NCI-H2171 (cell line): Measurements from ENCODE around the gene MTMR2.

ENCODE experiments used
- DNase-seq: peaks from one replicate; lab custom pipeline; 2025; lab: John Stamatoyannopoulos, UW

MTMR2 gene

DNA sequence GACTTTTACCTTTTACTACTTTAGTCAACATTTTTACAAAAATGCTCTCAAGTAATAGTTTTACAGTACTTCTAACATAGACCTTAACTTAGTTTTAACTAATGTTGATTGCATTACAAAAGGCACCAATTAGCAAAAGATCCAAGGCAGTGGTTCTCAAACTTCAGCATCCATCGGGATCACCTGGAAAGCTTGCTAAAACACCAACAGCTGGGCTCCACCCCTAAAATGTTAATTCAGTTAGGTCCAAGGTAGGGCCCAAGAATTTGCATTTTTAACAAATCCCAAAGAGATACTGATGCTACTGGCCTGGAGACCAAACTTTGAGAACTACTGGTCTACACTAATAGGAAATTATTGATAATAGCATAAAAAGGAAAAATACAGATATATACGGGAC lies 5.9 kb downstream of the MTMR2 start:
- DNase-seq, result no peak

DNA sequence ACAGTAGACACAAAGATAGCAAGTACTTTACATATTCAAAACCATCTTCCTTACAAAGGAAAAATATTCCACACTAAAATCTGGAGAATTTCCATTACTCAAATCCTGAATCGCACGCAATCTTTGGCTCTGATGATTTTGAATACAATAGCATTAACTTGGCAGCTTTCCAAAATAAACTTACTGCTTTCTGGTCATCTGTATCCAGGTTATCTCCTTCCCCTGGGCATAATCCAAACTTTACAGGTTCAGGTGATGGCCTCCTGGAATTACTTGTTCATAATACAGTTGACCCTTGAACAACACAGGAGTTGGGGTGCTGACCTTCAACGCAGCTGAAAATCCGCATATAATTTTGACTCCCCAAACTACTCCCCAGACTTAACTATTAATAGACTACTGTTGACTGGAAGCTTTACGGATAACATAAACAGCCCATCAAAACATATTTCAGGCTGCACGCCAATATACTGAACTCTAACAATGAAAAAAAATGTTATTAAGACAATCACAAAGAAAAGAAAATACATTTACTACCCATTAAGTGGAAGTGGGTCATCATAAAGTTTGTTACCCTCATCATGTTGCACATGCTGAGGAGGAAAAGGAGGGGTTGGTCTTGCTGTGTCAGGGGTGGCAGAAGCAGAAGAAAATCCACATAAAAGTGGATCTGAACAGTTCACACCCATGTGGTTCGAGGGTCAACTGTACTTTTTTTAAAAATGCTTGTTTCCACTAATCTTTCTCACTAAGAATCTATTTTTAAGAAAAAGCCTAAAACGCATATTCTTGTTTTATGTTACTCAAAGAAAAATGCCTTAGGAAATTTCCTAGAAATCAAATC lies 6.5 kb downstream of the MTMR2 start:
- DNase-seq, result no peak

DNA sequence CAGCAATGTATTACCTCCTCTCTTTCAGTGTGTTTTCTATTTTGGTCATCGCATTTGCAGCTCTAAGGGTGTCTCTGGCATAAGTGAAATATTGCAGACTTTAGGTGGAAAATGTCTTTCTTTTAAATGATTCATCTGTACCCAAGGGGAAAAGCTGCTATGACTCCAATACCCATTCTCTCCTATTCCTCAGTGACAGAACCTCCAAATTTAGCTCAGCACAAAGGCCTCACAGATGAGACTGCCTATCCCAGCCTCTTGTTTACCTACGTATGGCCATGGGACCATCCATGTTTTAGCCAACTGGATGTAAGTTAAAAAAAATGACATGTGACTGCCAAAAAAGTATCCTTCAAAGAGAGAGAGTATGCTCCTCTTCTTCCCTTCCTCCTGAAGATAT lies 7.9 kb downstream of the MTMR2 start:
- no peak for DNase-seq

DNA sequence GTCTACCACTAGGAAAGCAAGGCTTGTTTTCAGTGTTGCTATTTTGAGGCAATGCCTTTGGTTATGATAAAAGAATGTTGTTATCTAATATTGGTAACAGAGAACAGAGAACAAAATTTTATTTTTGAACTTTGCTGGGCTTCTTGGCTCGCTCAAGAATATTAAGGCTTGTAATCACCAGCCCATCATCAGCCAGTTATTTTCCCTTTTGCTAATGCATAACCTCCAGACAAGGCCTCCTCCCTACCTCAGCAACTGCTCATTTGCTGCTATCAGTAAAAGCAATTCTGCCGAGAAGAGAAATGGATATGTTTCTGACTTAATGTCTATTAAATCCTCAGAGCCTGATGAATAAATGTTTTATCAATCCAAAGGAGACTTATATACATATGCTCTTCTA lies 8.9 kb downstream of the MTMR2 start:
- DNase-seq, result no peak

DNA sequence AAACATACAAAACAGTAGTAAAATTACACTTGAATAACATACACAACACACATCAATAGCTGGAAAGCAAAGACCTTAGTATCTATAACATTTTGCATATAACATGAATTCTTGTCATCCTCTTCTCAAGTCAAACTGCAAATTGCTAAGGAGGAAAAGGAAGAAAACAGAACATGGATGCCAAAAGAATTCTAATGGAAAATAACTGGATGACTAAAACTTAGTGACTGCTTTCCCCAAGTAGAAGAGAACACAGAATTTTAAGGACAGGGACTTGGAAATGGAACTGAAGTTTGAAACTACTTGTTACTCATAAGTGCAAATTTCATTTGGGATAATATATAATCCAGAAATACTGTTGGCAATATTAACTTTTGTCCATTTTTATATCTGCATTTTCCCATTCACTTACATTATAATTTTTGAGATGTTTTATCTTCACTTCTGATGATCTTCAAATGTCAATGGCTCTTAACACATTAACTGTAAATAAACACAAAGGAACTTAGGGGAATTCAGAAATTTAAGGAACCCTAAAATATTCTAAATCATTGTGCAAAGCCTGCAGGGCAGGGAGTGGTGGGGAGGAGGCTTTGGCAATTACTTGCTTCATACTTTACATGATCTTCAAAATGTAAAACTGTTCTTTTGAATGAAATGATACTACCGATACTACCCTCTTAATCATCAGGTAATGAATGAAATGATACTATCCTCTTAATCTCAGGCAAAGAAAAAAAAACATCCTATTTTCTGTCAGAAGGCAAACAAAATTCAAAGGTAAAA lies 9.9 kb downstream of the MTMR2 start:
- DNase-seq, result no peak

DNA sequence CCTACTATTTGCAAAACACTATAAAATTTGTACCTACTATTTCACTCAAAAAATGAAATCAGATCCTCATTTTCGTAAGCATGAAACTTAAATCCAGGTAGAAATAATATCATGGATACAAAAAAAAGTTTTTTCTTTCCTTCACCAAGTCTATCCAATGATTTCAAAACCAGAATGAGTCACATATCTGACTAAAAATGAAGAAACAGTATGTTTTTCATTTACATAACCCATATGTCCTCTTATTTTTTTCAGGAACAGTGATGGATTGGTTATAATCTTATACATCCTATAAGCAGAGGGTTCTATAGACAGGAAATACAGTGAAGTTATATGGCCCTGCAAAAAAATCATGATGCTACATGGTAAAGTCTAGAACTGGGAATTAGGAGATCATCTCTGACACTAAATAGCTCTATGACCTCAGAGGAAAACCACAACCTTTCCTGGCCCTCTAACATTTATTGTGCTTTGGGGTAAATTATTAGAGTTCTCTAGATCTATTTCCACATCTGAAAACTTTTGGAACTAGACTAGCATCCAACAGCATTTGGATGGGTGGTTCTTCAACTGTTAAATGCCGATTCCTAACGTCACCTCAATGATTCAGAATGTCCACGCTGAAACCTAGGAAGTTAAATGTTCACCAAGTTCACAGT lies 10.9 kb downstream of the MTMR2 start:
- DNase-seq, result no peak

DNA sequence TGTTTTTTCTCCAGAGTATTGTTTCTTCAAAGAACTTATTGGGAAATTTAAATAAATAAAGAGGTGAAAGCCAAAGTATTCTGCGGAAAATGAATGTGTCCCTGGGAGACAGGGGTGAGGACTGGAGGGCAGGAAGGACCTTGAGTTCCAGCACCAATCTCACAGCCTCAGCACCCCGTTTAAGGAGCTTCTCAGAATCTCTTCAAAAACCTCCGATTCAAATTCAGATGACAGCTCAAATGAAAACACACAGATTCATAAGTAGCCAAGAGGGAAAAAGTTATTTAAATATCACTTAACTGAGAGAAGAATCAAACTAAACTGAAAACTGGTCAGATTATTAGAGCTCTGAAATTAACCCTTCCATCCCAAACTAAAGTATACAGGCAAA lies 12.5 kb downstream of the MTMR2 start:
- DNase-seq, result no peak

DNA sequence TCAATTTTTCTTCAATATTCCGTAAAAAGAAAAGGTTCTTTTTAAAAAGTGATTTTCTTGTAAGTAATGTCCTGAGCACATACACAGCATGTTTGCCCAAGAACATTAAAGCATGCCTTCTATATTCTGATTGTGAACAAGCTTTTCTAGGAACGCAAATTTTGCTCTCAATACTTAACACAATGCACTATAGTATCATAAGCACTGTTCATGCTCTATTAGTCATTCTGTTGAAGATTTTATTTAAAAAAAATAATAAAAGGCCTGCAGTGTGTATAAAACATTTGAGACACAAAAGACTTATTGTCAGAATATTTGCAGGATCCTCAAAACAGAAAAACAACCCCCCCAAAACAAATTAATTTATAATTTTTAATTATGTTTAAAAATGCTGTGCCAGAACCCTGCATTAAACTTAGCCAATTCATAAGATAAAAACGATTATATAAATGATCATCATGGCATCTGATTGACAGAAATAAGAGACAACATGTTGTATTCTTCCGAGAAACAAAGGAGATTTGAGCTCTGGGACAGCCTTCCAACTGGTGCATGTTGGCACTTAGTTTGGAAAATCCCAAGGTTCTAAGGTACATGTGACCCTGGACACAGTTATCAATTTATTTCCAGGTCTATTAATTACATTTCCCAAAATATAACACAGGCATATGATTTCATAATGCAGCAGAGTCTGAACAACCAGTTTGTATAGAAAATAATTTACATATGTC lies 13.1 kb downstream of the MTMR2 start:
- no peak for DNase-seq

DNA sequence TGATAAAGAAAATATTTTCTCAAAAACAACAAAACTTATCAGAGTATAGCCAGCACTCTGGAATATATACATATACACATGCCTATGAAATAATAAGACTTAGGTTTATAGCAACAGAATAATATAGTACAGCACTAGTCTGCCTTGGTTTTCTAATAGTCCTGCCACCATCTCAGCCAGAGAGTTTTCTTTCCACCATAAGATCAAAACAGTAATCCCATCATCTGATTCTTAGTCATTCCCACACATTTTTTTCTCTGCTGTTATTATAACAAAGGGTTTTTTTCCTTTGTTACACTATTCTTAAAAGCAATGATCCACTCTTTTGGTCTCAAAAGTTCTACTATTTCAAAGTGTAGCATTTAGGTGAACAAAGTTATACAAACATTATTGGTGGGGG lies 15.1 kb downstream of the MTMR2 start:
- no peak for DNase-seq

DNA sequence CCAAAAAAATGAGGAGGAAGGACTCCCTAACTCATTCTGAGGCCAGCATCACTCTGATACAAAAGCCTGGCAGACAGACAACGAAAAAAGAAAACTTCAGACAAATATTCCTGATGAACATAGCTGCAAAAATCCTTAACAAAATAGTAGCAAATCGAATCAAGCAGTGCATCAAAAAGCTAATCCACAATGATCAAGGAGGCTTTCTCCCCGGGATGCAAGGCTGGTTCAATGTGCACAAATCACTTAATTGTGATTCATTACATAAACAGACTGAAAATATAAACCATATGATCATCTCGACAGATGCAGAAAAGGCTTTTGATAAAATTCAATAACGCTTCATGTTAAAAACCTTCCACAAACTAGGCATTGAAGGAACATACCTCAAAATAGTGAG lies 16.4 kb downstream of the MTMR2 start:
- no peak for DNase-seq

DNA sequence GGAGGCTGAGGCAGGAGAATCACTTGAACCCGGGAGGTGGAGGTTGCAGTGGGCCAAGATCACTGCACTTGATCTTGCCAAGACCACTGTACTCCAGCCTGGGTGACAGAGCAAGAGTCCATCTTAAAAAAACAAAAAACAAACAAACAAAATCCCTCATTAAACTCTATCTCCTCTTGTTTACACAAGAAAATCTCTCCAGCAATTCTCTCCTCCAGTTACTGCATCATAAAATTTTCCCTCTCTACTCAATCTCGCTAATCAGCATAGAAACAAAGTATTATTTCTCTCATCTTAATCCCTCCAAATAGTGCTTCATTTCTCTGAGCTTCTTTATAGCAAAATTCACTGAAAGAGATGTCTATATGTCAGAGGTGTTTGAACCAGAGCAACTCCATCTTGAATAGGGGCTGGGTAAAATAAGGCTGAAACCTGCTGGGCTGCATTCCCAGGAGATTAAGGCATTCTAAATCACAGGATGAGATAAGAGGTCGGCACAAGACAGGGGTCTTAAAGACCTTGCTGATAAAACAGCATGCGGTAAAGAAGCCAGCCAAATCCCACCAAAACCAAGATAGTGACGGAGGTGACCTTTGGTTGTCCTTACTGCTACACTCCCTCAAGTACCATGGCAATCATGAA lies 19.8 kb downstream of the MTMR2 start:
- DNase-seq, result no peak

DNA sequence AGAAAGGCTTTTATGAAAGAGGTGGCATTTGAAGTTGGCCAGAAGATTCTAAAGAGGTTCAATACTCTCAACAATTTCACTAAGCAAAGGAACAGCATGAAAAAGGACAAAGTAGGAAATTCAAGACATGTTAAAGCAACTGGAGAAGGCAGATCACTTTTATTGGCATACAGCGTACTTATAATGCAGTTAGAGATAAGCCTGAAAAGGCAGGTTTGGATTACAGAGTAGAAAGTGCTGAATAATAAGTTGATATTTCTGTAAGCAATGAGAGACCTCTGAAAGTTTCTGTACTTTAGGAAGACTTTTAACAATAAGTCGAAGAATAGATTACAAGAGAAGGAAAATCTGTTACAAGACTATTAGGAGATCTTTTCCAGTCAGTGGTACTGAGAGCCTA lies 25.1 kb downstream of the MTMR2 start:
- DNase-seq, result no peak

DNA sequence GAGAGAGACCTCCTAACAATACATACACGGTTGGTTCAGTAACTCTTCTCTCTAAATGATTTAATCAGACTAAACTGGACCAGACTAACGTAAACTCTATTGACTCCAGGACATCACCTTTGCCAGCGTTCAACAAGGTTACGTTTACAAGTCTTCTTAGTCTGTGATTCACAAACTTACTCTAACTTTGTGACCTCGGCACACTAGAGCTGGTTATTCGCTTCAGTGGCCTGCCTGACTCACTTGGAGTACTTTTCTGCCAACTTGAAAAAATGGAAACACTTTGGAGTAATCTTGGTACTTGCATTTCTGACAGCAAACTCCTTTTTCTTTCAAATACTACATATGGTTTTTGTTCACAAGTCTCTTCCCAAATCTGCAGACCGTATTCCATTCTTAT lies 26.2 kb downstream of the MTMR2 start:
- no peak for DNase-seq

DNA sequence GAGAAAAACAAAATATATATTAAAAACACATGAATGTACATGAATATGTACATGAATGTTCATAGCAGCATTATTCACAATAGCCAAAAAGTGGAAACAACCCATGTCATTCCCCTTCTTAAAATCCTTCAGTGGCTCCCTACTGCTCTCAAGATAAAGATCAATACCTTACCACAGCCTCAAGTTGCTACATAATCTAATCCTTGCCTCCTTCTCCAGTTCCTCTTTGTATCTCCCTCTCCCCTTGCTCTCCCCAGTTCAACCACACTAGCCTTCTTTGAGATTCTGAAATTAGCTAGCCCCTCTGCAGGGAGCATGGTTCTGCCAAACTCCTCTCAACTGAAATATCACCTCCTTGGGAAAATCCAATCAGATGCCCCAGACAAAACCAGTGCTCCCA lies 28.1 kb downstream of the MTMR2 start:
- no peak for DNase-seq

DNA sequence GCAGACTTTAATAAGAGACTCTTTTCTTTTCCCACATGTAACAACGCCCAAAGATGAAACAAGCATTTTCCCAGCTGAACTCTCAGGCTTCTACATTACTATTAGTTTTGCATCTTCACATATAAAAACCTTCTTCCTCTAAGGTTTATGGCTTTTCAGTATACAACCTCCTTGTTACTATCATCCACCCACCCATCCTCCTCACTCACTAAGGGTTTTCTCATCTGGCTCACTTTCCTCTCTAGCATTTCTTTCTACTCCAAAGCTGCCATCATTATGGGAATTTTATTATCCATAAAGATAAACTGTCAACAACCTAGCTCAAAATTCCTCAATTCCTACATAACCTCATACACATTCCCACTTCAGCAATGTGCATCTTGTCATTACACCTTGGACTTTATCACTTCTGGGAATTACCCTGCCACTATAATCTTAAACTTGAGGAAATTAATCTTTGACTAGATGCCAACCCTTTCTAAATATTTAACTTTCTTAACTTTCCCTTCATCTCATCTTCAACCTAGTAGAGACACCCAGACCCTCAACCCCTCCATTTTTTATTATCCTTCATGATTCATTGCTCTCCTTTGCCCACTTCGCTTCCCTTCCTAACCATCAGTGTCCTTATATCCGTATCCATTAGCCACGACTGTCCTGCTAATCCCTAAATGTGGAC lies 30.9 kb downstream of the MTMR2 start:
- DNase-seq, result no peak

DNA sequence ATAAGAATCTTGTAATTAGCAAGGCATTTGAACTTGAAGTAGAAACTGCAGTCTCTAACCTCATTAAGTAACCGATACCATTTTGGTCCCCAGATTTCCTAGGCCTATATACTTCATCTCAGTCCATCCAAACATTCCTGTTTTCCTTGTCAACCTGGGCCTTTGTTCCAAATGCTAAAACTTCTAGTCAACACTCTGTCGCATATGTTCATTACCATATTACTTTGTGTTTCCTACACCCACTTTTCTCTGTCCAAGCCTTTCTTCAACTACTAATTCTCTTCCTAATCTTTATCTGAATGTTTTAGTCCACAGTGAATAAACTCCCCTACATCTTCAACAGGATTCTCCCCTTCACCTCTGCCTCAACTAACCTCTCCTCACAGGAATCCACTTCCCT lies 31.4 kb downstream of the MTMR2 start:
- DNase-seq, result no peak

DNA sequence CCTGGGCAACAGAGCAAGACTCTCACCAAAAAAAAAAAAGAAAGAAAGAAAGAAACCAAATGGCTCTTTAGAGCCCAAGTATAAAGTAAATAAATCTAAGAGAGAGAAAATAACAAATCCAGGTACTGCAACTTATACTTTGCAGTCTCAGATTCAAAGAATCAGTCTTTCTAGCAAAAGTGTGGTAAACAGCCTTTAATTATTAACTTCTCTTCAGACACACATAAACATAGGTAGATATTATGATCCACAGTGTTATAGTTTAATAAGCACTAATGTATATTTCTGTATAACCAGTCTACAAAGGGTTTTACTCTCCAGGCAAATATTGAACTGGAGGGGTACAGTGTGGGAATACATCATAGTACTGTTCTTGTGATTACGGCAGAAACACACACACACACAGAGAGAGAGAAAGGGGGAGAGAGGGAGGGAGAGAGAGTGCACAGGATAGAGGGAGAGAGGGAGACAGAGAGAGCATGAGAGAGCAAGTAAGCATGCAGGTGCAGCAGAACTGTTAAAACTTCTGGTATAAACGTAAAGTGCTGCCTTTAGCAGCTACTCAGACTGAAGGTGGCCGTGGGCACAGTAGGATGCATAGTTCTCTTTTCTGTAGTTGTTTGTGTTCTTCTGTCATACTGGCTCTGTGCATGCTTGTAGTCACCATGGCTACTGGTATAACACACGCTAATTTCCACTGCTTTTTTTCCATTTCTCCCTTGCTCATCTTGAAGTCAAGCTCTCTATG lies 32.3 kb downstream of the MTMR2 start:
- no peak for DNase-seq

DNA sequence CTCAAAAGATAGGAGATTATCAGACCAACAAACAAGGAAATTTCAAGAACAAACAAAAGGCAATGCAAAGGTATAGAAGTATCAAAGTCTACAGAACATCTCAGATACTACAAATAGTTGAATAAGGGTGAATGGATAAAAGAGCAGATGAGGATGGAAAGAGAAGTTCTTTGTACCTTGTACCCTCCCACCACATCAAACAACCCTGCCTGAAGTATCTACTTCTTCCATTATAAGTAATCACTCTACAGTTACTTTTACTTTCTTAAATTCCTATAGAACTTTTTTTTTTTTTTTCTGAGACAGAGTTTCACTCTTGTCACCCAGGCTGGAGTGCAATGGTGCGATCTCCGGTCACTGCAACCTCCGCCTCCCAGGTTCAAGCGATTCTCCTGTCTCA lies 35.1 kb downstream of the MTMR2 start:
- no peak for DNase-seq

DNA sequence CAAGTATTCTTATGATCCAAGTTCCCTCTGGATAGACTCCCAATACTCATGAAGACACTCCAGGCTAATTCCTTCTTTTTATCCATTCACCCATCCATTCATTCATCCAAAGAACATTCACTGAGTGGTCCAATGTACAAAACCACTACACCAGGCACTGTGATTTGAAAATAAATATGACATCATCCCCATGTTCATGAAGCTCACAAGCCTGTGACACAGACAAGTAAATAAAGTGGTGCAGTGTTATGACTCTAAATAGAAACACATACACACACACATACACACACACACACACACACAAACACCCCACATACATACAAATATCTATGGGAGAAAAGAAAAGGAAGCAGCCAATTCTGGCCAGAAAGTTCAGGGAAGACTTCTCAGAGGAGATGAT lies 35.5 kb downstream of the MTMR2 start:
- no peak for DNase-seq

DNA sequence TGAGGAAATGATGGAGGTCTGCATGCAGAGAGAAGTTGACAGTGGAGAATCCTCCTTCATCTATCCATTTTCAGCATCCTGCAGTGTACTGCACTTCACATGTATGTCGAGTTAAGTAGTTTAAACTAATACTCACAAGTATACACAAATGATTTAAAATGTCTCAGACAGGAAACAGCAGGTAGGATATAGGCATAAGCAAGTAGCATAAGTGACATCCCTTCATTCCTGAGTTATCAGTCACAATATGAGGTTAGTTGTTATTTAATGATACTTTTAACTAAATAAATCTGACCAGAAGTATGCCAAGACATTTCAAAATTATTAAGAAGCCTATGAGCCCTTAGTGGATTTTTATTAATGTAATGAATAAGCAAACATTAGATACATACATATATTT lies 37.4 kb downstream of the MTMR2 start:
- DNase-seq, result no peak

DNA sequence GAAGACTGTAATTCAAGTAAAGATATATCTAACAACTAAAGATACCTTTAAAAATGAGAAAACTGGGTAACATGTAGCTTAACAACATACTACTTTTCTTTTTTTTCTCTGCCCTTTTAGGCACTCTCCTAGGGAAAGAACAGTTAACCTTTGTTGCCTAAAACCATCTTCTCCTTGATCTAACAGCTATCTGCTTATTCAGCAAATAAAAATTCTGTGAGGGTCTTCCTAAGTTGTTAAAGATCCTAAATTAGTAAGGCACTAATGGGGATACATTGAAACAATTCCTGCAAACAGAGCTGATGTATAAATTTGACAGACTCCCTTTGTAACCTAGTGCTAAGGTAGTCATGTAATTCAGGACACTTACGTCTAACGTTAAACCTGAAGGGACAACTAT lies 39.1 kb downstream of the MTMR2 start:
- DNase-seq, result no peak
